Kidney (tissue), 14 donors: ENCODE data around the gene FASTKD2. TPM values are rescaled to one million over a fixed set of nuclear protein-coding genes. Genes with fewer than 3 reads are reported as not detected.
A peak's percentile ranks its signal among the peaks of the same experiment; 100 is the strongest.

Source experiments
- DNase-seq, 5 donors: peaks; one replicate each; pipeline ENCODE4 v3.0.0-alpha.2; 2013 to 2020
- FAIRE-seq: peaks from 2 replicates; lab custom pipeline; 2012; peaks lifted over from hg19 to GRCh38; lab: Jason Lieb, UNC
- H3K27ac ChIP-seq, 2 donors: one replicate each; pipeline ENCODE4 v1.7.0; 2013; ENCODE audit warnings: low read depth in 2 of 2, low read length in 2 of 2, inconsistent platforms in 1 of 2
- H3K27me3 ChIP-seq: one replicate; pipeline ENCODE4 v1.7.1; 2013; ENCODE audit warnings: low read length, inconsistent platforms; ENCODE audit not compliant: control insufficient read depth, insufficient read depth
- H3K36me3 ChIP-seq, 3 donors: one replicate each; pipeline versions ENCODE4 v1.7.0 to v1.7.1; 2013; ENCODE audit warnings: low read length in 3 of 3, control low read depth in 1 of 3, inconsistent platforms in 1 of 3; ENCODE audit not compliant: insufficient read depth in 3 of 3, control insufficient read depth in 2 of 3
- H3K4me1 ChIP-seq, 3 donors: one replicate each; pipeline versions ENCODE4 v1.7.0 to v1.7.1; 2013; ENCODE audit warnings: low read length in 3 of 3, inconsistent platforms in 1 of 3, low read depth in 1 of 3; ENCODE audit not compliant: control insufficient read depth in 2 of 3, insufficient read depth in 2 of 3
- H3K4me3 ChIP-seq, 3 donors: one replicate each; pipeline versions ENCODE4 v1.7.0 to v1.8.1; 2013; ENCODE audit warnings: low read length in 3 of 3, control low read depth in 1 of 3, inconsistent platforms in 1 of 3
- H3K9ac ChIP-seq, 3 donors: one replicate each; pipeline versions ENCODE4 v1.7.0 to v1.7.1; 2013; ENCODE audit warnings: low read length in 3 of 3, control low read depth in 1 of 3, inconsistent platforms in 1 of 3
- H3K9me3 ChIP-seq, 3 donors: one replicate each; pipeline versions ENCODE4 v1.7.0 to v1.7.1; 2013; ENCODE audit warnings: low read length in 3 of 3, control low read depth in 1 of 3, inconsistent platforms in 1 of 3; ENCODE audit not compliant: control insufficient read depth in 2 of 3, insufficient read depth in 1 of 3
- intact Hi-C: fragments of 100-400 bp; cut with DNase I; formaldehyde crosslinking; loops from one replicate; pipeline ENCODE4 v1.11.1; 2022
- polyA plus RNA-seq: library from polyadenylated mRNA; stranded (reverse); fragments of 350-450 nt; fragmentation: Illumina TruSeq; extraction: RNeasy Lipid Tissue Mini Kit (QIAGEN cat#74804); gene quantifications from one replicate; pipeline ENCODE4 v1.2.3, GENCODE V29; 2014; ENCODE audit warnings: low read depth, low replicate concordance; ENCODE audit not compliant: insufficient read depth
- total RNA-seq: library from RNA; stranded (reverse); fragmentation: NEBNext Ultra II Directional; extraction: Animal tissue kit (Norgen Biotek cat#: 25700); gene quantifications from one replicate; pipeline ENCODE4 v1.2.1, GENCODE V29; 2021
- TF ChIP-seq, protein P1 (sequence below): IDR thresholded peaks from 3 replicates; pipeline ENCODE4 v1.5.1; 2012; ENCODE audit warnings: mild to moderate bottlenecking, moderate library complexity, borderline replicate concordance; ENCODE audit not compliant: insufficient read depth; ENCODE audit errors: extremely low read depth
- donor health status: control.
- donor health status: control.
- donor health status: control.
- donor health status: control.
- donor health status: control.
- donor health status: DM: yes; HTN: yes; CAD: no.
- donor health status: Normal renal cell carcinoma (clear cell type).

The FASTKD2 gene
- total and polyA plus RNA-seq, 2 donors from 2014 or later: 13.9 to 27.0 TPM

- Histone ChIP-seq H3K9ac (no peak overlapping the region), H3K4me1 (no peaks in the 10 kb centered on the region), H3K36me3 (peaks cover 2 to 14% (median 3%) of the 10 kb centered on the region in 3 donors), H3K27me3 (no peaks in the 10 kb centered on the region), H3K27ac (no peak overlapping the region), H3K4me3 (no peak overlapping the region), H3K9me3 (no peaks in the 10 kb centered on the region)
- DNase-seq (no peak), FAIRE-seq (no peak)
- TF ChIP-seq, protein P1, sequence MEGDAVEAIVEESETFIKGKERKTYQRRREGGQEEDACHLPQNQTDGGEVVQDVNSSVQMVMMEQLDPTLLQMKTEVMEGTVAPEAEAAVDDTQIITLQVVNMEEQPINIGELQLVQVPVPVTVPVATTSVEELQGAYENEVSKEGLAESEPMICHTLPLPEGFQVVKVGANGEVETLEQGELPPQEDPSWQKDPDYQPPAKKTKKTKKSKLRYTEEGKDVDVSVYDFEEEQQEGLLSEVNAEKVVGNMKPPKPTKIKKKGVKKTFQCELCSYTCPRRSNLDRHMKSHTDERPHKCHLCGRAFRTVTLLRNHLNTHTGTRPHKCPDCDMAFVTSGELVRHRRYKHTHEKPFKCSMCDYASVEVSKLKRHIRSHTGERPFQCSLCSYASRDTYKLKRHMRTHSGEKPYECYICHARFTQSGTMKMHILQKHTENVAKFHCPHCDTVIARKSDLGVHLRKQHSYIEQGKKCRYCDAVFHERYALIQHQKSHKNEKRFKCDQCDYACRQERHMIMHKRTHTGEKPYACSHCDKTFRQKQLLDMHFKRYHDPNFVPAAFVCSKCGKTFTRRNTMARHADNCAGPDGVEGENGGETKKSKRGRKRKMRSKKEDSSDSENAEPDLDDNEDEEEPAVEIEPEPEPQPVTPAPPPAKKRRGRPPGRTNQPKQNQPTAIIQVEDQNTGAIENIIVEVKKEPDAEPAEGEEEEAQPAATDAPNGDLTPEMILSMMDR: no peak
- intact Hi-C loops: loop anchor here (10.0 kb wide), 1 partner anchor 677 kb away; no protein-coding TSS in a partner anchor
Measured at GRCh38 chr2:206798000-206798399, 32.6 kb downstream of the FASTKD2 start.

GRCh38 chr2:206799083-206799482 is 33.7 kb downstream of the FASTKD2 start:
- TF ChIP-seq, protein P1: no peak
- H3K4me1 ChIP-seq: no peaks in the 10 kb centered on the region
- no peak overlapping the region for H3K9ac ChIP-seq
- FAIRE-seq (no peak), DNase-seq (no peak)
- no peak overlapping the region for H3K4me3 ChIP-seq
- no peak overlapping the region for H3K27ac ChIP-seq
- H3K27me3 ChIP-seq: no peaks in the 10 kb centered on the region
- H3K9me3 ChIP-seq: no peaks in the 10 kb centered on the region
- intact Hi-C loops: loop anchor here (10.0 kb wide), 1 partner anchor 676 kb away; no protein-coding TSS in a partner anchor
- peaks cover 0 to 5% (median 3%) of the 10 kb centered on the region in 3 donors for H3K36me3 ChIP-seq

- Histone ChIP-seq H3K9ac (no peak overlapping the region), H3K27ac (no peak overlapping the region), H3K9me3 (no peaks in the 10 kb centered on the region), H3K36me3 (no peaks in the 10 kb centered on the region), H3K27me3 (no peaks in the 10 kb centered on the region), H3K4me1 (no peaks in the 10 kb centered on the region), H3K4me3 (no peak overlapping the region)
- TF ChIP-seq, protein P1: peak; percentile 50
- DNase-seq (peak in 4 of 5 donors; percentile 71 to 90 (median 80)), FAIRE-seq (no peak)
- intact Hi-C loops: no loop called here
Measured at GRCh38 chr2:206800506-206801417, 35.4 kb downstream of the FASTKD2 start.
